ENCODE results near the gene FOXS1. TPM values are rescaled to one million over a fixed set of nuclear protein-coding genes. Genes with fewer than 3 reads are reported as not detected.

The FOXS1 gene
- total RNA-seq, 2 experiments from 2014 or later: not detected

DNA sequence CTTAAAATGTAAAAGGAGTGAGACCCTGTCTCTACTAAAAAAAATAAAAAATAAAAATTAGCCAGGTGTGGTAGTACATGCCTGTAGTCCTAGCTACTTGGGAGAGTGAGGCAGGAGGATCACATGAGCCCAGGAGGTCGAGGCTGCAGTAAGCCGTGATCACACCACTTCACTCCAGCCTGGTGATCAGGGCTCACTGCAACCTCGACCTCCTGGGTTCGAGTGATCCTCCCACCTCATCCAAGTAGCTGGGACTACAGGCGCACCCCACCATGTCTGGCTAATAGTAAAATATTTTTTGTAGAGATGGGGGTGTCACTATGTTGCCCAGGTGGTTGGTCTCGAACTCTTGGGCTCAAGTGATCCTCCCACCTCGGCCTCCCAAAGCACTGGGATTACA, 8.1 kb upstream of the FOXS1 start:
- intact Hi-C loops (cut with micrococcal nuclease): loop anchor here (5.0 kb wide), 1 partner anchor 179 kb away; no protein-coding TSS in a partner anchor
- H3K27me3 Mint-ChIP-seq: peaks cover 25% of the 10 kb centered on the region
- H3K36me3 Mint-ChIP-seq (ENCODE audit: low read depth): no peaks in the 10 kb centered on the region
- H3K9me3 Mint-ChIP-seq: no peaks in the 10 kb centered on the region
- ChIA-PET POLR2A (no interaction called here), CTCF (interaction anchor here (1.1 to 7.4 kb wide), 26 partner anchors 7 to 256 kb away, joined by 3 to 106 read pairs (median 6); partner anchors contain the start of genes DUSP15, PDRG1, TM9SF4 and TTLL9)
- ATAC-seq (no peak), DNase-seq (no peak)
- no peaks in the 10 kb centered on the region for H3K4me1 Mint-ChIP-seq (ENCODE audit: low read depth)
- no peak overlapping the region for H3K4me3 Mint-ChIP-seq
- H3K27ac Mint-ChIP-seq: no peak overlapping the region
- TF ChIP-seq CTCF (IDR thresholded peaks at IDR 0.05): no peak

DNA sequence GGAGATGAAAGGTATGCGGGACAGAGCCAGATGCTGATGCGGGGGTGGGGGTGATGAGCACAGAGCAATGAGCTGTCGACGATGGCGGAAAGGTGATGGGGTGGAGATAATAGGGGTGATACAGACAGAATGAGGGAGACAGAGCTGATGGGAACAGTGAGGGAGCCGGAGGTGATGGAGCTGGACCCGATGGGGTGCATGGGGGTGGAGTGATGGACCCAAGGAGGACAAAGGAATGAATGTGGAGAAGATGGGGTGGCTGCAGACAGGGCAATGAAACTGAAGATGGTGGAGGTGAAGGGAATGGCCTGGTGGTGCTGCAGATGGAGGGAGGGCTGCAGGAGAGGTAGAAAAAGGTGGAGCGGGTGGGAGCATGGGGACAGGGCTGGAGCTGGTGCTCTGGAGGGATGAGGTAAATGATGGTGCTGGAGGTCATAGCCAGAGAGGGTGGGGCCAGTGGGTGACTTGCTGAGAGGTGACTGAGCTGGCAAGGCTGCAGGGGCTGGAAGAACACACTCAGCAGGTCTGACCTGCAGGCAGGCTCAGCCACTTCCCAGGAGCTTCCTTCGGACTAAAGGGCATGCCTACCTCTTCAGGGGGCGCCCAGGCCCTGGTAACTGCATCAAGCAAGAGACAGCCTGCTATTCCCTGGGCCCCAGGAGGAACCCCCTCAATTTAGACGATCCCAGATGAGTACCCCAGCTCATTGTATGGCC, 6.0 kb upstream of the FOXS1 start:
- ATAC-seq (no peak), DNase-seq (no peak)
- Mint-ChIP-seq H3K4me3 (no peak overlapping the region), H3K27ac (no peak overlapping the region), H3K27me3 (peaks cover 19% of the 10 kb centered on the region), H3K9me3 (no peaks in the 10 kb centered on the region), H3K4me1 (ENCODE audit: low read depth) (no peaks in the 10 kb centered on the region), H3K36me3 (ENCODE audit: low read depth) (no peaks in the 10 kb centered on the region)
- ChIA-PET POLR2A (no interaction called here), CTCF (interaction anchor here (1.0 to 7.4 kb wide), 20 partner anchors 8 to 240 kb away, joined by 3 to 106 read pairs (median 7); partner anchors contain the start of genes DUSP15, PDRG1 and TTLL9)
- intact Hi-C loops (cut with micrococcal nuclease): loop anchor here (5.0 kb wide), 1 partner anchor 181 kb away; no protein-coding TSS in a partner anchor
- TF ChIP-seq CTCF (IDR thresholded peaks at IDR 0.05): no peak

GRCh38 chr20:31849306-31849930, 4.0 kb upstream of the FOXS1 start:
- H3K4me1 Mint-ChIP-seq (ENCODE audit: low read depth): no peaks in the 10 kb centered on the region
- ATAC-seq: no peak
- TF ChIP-seq CTCF (IDR thresholded peaks at IDR 0.05): no peak
- H3K4me3 Mint-ChIP-seq: no peak overlapping the region
- no peak overlapping the region for H3K27ac Mint-ChIP-seq
- H3K9me3 Mint-ChIP-seq: no peaks in the 10 kb centered on the region
- intact Hi-C loops (cut with micrococcal nuclease): no loop called here
- POLR2A ChIA-PET: interaction anchor here (0.8 kb wide), 1 partner anchor 11 kb away, joined by 3 read pairs; no protein-coding TSS in a partner anchor
- H3K27me3 Mint-ChIP-seq: peaks cover 19% of the 10 kb centered on the region
- CTCF ChIA-PET: interaction anchor here (0.7 to 4.5 kb wide), 10 partner anchors 11 to 302 kb away, joined by 3 to 51 read pairs (median 4); no protein-coding TSS in a partner anchor
- no peaks in the 10 kb centered on the region for H3K36me3 Mint-ChIP-seq (ENCODE audit: low read depth)
- DNase-seq: no peak

DNA sequence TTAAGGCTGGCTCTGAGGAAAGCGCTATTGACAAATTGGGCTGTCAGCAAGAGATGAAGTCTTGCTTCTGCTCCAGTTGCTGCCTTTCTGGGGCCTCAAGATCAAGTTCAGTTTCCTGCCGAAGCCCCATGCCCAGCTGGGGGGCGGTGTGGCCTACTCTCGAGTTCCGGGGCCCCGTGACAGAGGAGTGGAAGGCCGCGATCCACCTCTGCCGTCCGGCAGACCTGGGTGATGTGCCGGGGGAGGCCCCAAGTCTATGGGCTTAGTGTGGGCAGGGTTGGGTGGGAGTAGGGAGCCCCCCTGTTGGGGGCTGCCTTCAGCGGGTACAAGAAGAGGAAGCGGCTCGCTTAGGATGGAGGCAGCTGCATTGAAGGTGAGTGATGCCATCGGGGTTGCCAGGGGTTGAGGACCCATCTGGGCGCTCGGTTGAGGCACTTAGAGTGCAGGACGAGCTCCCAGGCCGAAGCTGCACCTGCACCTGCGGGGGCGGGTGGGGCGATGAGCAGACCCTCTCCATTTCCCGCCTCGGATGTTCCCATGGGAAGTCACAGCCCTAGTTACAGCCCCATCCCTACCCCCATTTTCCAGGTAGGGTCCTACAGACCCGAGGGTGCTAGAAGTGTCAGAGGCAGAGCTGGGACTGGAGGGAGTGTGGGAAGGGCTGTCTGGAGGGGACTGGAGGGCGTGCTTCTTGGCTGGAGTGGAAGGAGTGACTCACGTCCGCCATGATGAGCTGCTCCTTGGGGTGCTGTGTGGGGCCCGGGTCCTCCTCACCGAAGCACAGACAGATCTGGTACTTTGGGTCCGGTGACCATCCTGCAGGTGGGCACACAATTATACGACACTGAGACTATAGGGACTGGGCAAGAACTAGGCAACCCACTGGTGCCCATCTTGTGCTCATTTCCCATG, 2.9 kb upstream of the FOXS1 start:
- Mint-ChIP-seq H3K27me3 (peaks cover 19% of the 10 kb centered on the region), H3K4me1 (ENCODE audit: low read depth) (no peaks in the 10 kb centered on the region), H3K36me3 (ENCODE audit: low read depth) (no peaks in the 10 kb centered on the region), H3K4me3 (no peak overlapping the region), H3K27ac (no peak overlapping the region), H3K9me3 (no peaks in the 10 kb centered on the region)
- DNase-seq (no peak), ATAC-seq (no peak)
- CTCF ChIA-PET: interaction anchor here (1.6 to 4.5 kb wide), 10 partner anchors 15 to 243 kb away, joined by 3 to 51 read pairs (median 8); partner anchors contain the start of gene PDRG1
- TF ChIP-seq CTCF (IDR thresholded peaks at IDR 0.05): no peak
- POLR2A ChIA-PET: no interaction called here
- intact Hi-C loops (cut with micrococcal nuclease): no loop called here

Measured in activated CD8-positive, alpha-beta T cell treated with anti-CD3 and anti-CD28 coated beads for 36 hours (primary cell).